Hematopoietic multipotent progenitor cell treated with erythropoietin and hydrocortisone succinate and interleukin-3 and kit ligand, for 8 days (in vitro differentiated cells): Measurements from ENCODE around the gene DHX35.

ENCODE experiments used
- DNase-seq: peaks from one replicate; pipeline ENCODE4 v3.0.0-alpha.2; 2015

The DHX35 gene

GRCh38 chr20:39032997-39033396, 70.9 kb downstream of the DHX35 start:
- DNase-seq, result no peak

DNA sequence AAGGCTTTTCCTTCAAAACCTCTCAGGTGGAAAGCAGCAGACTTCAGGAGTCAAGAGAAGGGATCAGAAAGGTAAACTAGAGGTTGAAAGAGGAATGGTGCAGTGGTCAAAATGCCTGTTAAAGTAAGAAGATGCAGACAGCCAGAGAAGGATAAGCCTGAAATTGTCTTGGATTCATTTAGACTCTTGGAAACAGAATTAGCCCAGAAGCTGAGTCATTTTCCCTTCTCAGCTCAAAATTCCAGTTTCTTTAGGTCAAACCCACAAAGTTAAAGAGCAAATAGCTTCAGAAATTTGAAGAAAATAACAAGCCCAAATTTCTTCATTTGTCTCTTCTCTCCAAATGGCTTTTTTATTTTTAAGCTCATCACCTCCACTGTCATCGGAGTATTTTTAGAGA, 73.9 kb downstream of the DHX35 start:
- DNase-seq, result no peak

DNA sequence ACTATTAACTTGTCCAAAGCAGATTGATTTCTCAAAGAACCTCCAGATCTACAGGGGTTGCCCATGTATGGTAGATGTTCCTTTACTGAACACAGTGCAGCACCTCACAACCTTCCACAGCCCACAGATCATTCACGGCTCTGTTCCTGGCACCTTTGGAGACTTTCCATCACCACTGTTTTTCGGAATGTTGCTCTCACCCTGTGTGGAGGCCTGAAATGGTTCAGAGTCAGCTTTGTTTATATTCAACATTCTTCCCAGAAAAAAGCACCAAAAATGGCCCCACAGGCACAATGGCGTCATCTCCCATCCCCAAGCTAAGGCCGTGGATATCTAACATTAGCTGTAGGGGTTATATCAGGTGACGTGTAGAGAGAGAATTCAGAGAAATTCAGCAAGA, 74.7 kb downstream of the DHX35 start:
- no peak for DNase-seq

DNA sequence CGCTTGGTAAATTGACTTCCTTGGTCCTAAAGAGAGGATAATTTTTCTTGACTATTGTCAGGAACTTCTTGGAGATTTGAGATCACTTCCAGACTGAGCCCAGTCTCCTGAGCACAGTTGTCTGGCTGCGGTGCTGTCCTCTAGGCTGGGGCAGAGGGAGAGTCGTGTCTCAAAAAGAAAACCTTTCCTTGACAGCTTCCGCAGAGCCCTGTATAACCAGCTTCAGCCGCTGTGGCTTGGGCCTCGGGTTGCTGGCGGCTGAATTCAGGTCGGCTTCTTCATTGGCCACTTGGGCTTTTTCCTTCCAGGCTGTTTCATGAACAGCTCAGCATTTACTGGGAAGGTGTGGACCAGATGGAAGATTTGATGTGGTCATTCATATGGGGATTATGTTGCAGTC, 75.9 kb downstream of the DHX35 start:
- no peak for DNase-seq

DNA sequence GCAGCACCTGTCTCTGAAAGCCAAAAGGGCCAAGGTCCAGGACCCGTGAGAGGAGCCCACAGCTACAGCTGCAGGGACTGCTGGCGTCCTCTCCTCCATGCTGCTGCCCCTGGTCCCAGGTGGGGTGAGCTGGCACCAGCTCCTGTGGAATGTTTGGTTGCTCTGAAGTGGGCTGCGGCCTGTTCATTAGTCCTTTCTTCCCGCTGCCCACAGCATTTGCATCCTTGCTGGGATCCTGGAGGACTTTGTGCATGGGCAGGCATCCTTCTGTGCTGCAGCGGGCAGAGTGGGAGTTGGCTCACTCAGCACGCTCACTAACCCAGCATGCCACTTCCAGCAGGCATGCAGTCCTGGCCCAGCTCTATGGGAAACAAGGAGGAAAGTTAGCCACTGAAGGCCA, 76.4 kb downstream of the DHX35 start:
- DNase-seq, result no peak

GRCh38 chr20:39039261-39039660, 77.1 kb downstream of the DHX35 start:
- DNase-seq, result no peak

DNA sequence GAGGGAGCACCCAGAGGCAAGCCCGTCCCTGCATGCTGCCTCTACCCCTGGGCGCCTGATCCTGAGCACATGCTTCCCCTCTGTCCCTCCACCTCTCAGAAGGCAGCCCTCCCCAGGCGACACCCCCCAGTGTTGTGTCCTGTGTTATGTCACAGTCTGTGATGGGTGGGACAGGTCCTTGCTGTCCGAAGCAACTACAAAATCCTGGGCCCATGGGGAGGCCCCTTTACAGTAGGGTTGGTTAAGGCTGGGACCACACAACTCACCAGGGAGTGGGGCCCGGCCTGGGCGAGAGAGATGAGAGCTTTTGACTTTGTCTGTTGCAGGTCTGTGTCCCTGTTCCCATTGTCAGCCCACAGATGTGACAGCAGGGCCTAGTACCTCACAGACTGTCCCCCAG, 78.0 kb downstream of the DHX35 start:
- DNase-seq, result no peak

GRCh38 chr20:39041067-39041466, 78.9 kb downstream of the DHX35 start:
- DNase-seq, result no peak

DNA sequence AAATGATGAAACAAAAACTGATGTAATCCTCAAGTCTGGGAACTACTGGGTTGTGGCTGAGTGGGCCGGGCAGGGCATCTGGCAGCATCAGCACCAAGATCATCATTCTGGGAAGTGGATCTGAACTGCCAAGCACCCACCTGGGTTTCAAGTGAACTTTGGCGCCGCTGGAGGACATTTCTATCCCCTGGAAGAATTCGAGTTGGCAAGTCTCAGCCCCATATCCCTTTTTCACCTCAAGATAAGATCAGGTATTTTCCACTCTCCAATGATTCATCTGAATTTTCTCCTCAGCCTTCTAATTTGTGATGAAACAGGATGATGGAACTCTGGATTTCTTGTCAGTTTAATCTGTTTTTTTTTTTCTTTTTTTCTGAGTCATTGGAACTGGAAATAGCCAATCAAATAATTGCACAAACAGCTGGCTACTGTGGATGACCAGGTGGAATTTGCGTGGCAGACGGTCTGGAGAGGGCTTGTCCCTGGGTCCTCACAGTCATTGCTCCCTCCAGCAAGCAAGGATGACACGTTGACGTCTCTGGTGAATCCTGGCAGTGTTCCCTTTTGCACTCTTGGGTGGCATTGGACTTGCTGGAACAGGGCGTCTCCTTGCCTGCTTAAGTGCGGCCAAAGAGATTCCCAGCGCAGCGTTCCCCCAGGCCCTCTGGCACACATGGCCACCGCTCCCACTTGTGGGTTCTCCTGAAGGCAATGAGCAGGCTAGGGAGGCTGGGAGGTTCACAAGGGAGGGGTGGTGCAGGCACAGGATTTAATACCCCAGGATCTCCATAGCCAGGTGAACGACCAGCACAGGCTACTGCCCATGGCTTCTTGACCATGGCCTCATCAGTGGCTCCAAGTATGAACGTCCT, 80.4 kb downstream of the DHX35 start:
- no peak for DNase-seq

- DNase-seq, result no peak
Measured at GRCh38 chr20:39044501-39044900, 82.4 kb downstream of the DHX35 start.

DNA sequence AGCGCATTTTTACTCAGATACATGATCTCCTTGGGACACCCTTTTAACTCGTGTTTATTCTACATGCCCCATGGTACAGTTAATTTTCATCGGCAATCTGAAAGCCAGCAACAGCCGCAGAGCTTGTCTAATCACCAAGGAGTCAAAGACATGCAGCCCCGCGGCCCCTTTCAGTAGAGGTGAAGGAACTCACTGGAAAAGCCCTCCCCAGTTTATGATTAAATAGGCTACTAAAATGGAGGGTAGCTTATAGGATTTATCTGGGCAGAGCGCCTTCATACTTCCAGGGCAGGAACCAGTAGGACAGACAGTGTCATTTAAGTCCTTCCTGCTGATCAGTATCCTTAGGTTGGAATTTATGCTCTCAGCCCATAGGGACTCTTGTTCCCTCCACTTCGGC, 83.5 kb downstream of the DHX35 start:
- no peak for DNase-seq

DNA sequence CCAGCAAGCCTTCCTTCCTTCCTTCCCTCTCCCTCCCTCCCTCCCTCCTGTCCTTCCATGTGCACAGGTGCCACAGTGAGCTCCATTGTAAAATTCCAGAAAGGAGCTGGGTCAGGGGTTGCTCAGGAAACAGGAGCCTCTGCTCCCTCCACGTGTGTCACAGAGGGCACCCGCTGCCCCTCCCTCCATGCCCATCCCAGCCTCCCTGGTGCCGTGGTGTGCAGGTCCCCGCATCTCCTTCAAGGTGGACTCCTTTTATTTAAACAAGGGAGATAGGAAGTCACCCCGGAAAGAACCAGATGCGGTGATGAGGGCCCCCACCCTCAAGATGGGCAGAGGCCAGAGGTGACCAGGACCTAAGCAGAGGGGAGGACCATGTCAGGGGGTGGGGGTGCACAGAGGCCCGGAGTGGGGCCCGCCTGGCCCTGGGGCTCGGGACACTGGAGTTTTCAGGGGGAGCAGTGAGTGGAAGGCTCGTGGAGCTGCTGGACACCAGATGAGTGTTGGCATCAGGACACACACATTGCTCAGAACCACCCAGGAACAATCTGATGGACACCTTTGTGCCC, 85.4 kb downstream of the DHX35 start:
- no peak for DNase-seq

DNA sequence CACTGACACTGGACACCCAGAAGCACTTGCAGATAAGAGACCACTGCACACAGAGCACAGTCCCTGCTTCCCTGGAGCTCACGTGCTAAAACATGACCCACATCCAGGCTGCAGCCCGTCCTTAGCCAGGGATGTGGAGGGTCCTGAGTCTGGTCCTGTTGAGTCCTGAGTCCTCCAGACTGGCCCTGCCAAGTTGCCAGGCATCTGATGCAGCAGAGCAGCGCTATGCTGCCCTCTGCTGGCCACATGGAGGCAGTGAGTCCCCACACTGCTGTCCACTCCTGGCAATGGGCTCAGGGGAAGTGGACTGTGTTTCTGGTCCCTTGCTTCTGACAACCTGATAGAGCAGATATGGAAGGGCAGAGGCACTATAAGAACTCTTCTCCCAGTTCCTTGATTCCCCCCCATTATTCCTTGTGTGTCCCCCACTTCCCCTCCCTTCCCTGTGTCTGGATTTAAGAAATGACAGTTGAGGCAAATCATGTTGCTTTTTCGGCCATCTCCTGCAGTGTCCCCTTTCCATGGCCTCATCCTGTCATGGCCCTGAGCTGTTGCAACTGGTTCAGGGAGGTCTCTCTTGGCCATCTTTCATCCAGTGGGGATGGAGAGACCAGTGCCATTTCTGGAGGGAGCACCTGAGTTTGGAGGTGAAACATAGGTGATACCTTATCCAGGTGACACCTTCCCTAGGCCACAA, 86.0 kb downstream of the DHX35 start:
- DNase-seq, result peak; percentile 82

- peak; percentile 4 for DNase-seq
Measured at GRCh38 chr20:39049148-39049547, 87.0 kb downstream of the DHX35 start.

DNA sequence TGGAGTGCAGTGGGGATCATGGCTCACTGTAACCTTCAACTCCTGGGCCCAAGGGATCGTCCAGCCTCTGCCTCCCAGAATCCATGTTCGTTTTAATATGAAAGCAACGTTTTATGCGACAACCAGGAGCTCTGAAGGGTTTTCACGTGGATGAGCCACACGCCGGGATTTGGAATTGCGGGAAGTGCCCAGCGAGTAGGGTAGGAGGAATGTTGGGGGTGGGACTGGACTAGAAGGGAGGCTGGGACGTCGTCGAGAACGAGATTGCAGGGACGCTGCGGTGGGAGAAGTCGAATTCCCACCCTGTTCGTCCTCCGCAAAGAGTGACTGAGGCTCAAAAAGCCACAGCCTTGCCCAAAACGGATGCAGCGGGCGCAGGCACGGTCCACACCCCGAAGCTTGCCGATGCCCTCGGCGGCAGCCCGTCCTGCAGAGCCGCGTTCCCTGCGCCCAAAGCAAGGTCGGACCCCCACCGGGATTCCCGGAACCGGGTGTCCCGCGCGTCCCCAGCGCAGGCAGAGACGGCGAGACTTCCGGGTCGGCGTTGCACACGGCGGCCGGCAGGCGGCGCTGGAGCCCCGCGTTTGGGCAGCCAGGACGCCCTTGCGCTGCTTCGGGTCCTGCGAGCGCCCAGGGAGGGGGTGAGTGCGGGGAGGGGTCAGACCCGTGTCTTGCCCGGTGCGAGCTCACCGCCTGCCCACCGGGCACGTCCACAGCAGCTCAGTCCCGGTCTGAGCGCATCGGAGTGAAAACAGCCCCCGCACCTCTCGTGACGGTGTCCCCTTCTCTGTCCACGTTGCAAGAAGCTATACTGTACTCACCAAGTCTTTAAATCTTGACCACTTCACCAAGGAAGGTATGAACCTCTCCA, 87.8 kb downstream of the DHX35 start:
- peak; percentile 68 for DNase-seq

DNA sequence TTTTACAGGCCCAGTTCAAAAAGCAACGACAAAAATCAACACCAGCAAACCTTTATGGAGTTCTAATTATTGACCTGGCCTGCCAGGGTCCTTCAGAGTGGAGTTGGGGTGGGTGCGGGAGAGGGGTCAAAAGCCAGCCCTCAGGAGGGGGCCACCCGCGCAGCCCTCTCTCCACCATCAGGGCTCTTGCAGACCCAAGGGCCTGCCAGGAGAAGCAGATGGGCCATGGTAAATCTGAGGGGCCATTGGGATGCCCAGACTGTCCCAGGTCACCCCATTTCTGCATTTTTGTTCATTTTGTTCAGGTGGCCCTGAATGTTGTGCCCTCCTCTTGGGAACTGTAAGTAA, 88.4 kb downstream of the DHX35 start:
- no peak for DNase-seq

GRCh38 chr20:39052676-39053075, 90.5 kb downstream of the DHX35 start:
- no peak for DNase-seq

DNA sequence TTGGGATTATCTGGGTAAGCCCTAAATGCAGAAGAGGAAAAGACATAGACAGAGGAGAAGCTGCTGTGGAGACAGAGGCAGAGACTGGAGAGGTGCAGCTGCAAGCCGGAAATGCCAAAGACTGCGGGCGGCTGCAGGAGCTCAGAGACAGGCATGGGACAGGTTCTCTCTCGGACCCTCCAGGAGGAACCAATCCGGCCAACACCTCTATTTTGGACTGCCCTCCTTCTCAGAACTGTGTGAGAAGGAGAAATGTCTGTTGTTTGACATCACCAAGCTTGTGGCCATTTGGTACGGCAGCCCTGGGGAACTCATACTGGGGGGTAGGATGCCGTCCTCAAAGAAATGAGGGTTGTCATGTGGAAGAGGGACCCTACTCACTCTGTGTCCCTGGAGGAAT, 95.0 kb downstream of the DHX35 start:
- DNase-seq, result no peak

DNA sequence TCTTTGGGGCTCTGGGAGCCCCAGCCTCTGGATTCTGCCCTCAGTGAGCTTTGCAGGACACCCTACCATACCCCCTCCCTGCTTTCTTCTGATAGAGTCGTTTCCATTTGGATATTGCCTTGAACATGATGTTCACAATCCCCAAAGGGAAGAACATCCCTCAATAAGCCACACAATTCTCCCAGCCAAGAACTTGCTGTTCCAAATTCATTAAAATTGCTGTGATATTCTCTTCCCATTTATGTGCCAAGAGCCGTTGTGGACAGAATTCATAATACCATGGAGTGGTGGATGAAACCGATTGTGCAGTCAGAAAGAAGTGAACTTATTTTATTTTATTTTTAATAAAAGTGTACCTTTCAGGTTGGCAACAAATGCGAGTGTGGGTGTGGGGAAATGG, 95.8 kb downstream of the DHX35 start:
- no peak for DNase-seq

DNA sequence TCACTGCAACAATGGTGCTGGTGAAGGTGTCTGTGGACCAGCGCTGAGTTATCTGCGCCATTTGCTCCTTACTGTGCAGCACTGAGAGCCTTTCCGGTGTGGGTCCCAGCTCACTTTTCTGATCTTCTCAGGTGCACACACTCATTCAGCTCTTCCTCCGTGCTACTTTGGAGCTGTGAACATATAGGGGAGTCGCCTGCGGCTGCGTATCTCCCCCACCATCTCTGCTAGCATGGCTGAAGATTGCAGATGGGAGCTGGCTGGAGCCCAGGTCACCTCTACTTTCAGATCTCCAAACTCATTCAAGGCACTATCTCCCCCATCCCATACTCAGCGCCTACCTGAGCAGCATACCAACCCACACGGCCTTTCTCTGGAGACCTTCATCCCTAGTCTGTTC, 96.9 kb downstream of the DHX35 start:
- DNase-seq, result no peak

- no peak for DNase-seq
Measured at GRCh38 chr20:39066471-39067242, 104.5 kb downstream of the DHX35 start.

GRCh38 chr20:39067526-39068216, 105.5 kb downstream of the DHX35 start:
- DNase-seq, result no peak
